Medulla oblongata (tissue), 1 donor: ENCODE measurements around the gene TTC21B.

Source experiments
- DNase-seq: peaks from one replicate; pipeline ENCODE4 v3.0.0-alpha.2; 2015; ENCODE audit errors: extremely low spot score

Gene TTC21B

DNA sequence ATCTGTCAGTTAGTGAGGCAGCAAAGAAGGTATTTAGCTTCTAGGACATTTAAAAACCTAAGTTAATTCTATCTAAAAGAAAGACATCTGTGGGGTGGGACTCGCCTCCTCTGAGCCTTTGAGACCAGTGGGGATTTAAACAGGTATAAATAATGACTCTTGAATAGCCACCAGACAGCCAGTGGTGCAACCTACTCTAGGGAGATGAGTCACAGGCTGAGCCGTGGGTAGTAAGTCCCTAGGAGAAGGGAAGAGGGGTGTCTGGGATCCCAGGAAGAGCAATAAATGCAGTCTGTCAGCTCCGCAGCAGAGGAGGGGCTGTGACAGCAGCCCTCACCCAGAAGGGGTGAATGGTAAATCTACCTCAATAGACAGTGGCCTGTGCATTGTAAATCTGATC is 116.5 kb downstream of the TTC21B start:
- no peak for DNase-seq

DNA sequence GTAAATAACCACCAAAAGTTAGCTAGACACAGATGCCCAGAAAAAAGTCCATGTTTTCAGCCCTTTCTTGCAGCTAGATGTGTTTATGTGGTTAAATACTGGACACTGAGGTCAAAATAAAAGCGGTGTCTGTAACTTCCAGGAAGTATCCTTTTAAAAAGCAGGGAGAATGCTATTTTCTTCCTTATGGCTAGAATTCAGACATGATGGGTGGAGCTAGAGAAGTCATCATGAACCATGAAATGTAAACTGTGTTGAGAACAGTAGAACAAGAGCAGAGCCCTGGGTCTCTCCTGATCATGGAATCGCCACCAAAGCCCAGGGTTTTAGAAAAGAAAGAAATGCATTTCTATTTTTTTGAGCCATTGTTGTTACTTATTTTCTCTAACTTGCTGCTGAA is 118.2 kb downstream of the TTC21B start:
- DNase-seq, result no peak

DNA sequence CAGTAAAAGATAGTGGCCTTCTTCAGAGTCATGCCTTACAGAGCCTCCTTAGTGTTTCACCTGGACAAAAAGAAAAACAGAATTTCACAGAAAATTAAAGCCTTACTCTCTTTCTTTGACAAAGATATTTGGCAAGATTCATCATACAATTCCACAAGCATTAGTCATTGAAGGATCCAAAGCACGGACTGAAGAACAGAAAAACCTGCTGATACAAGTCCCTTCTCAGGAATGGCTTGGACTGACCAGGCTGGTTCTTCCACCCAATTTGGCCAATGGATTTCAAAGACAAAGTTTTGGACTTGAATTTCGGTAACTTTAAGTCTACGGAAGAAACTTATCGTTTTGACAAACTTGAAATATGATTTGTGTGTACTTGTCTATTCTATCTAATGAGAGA is 120.4 kb downstream of the TTC21B start:
- DNase-seq, result no peak

DNA sequence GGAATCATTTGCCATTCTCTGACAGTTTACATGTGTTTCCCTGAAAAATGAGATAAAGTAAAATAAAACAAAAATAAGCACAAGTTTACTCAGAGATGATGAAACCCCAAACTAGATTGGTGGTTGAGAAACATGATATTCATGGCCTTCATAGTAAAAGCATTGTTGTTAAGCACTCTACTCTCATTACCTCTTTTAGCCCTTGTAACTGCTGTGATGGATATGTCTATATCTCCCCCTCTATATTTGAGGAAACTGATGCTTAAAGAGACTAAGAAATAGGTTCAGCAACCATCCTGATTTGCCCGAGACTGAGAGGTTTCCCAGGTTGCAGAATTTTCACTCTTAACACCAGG is 125.7 kb downstream of the TTC21B start:
- no peak for DNase-seq

DNA sequence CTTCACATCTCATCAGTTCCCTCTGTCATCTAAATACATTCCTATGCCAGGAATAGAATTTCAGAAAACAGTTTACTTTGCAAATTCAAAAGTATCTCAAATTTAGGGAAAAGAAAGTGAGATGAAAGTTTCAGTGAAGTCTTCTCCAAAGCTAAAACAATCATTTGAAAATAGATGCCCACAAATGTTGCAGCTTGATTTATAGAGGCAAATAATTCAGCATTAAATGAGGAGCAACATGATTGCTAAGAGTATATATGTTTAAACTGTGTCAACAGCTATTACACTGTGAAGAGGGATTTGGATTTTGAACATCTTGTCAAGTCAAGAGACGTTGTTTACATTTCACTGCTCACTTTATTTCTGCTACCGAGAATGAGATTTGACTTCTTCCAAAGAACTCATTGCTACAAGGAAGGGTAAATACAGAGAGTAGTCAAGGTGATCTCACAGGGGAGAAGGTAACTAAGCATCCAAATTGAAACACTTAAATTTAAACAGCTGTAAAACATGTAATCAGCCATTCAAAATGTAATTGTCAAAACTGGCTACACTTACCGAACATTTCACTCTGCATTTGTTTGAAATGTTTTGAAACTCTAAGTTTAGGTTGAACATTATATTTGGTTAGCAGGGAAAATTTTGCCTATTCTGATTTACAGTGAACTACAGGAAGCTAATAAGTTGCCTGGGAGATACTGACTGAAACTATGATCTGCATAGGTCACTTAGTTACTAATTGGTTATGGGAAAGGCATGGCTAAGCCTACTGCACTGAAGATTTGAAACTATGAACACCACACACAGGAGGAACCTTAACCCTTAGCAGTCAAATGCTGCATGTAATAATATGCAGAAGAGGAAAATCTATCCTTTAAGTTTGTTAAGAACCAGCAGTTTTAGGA is 126.3 kb downstream of the TTC21B start:
- DNase-seq, result no peak

DNA sequence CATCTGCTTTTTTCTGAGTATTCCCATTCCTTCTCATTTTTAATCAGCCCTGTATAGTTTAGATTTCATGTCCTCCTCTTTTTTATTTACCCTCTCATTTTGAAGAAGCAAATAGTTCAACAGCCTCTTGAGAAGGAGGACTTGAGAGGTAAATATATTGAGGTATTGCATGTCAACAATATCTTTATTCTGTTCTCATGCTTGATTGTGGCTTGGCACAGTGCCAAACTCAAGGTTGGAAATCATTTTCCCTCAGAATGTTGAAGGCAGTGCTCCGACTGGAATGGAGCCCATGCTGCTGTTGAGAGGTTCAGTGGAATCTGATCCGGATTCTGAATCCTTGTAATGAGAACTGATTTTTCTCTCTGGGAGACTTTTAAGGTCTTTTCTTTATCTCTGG is 128.5 kb downstream of the TTC21B start:
- DNase-seq, result no peak
